HG02678 (cell line): ENCODE measurements around the gene ENKUR.

ENCODE experiments used
- ATAC-seq: cut with Tn5 transposase; IDR thresholded peaks from one replicate; pipeline ENCODE4 v1.9.1; 2021; ENCODE audit warnings: mild to moderate bottlenecking, moderate library complexity; ENCODE audit not compliant: unreplicated experiment

Gene ENKUR

GRCh38 chr10:24951201-24952142 lies 64.5 kb downstream of the ENKUR start:
- peak; percentile 14 for ATAC-seq

GRCh38 chr10:24950439-24950838 lies 65.5 kb downstream of the ENKUR start:
- no peak for ATAC-seq

- ATAC-seq = no peak
These were observed 66.3 kb downstream of the ENKUR start for GRCh38 chr10:24949616-24950015.

GRCh38 chr10:24947304-24948097 lies 68.5 kb downstream of the ENKUR start:
- peak; percentile 47 for ATAC-seq

GRCh38 chr10:24944512-24945255 lies 71.3 kb downstream of the ENKUR start:
- no peak for ATAC-seq

GRCh38 chr10:24938525-24938924 lies 77.4 kb downstream of the ENKUR start:
- ATAC-seq = no peak

- no peak for ATAC-seq
These were observed 77.9 kb downstream of the ENKUR start for GRCh38 chr10:24938076-24938475.

- ATAC-seq = no peak
These were observed 80.3 kb downstream of the ENKUR start for GRCh38 chr10:24935504-24936292.
